Dermis microvascular lymphatic vessel endothelial cell (primary cell): ENCODE data around the gene SPAG16. TPM values are rescaled to one million over a fixed set of nuclear protein-coding genes. Genes with fewer than 3 reads are reported as not detected.
"Not testable (repeated sequence)": the region's sequence is repeated elsewhere in the genome, so short reads cannot be mapped to it uniquely, and the experiment has no call there.

ENCODE experiments used
- DNase-seq, 2 donors: peaks; one replicate each; pipeline versions ENCODE4 v3.0.0 to v3.0.0-alpha.2; 2010; ENCODE audit warnings: low read depth in 2 of 2
- total RNA-seq: library from RNA; depleted of rRNA; stranded (reverse); fragments of >200 nt; gene quantifications from 2 replicates; pipeline ENCODE4 v1.2.1, GENCODE V29; 2014

The SPAG16 gene
- total RNA-seq, 1 donor from 2014 or later: 11.0 TPM

GRCh38 chr2:213545481-213545880 is 261.2 kb downstream of the SPAG16 start:
- DNase-seq: no peak

DNA sequence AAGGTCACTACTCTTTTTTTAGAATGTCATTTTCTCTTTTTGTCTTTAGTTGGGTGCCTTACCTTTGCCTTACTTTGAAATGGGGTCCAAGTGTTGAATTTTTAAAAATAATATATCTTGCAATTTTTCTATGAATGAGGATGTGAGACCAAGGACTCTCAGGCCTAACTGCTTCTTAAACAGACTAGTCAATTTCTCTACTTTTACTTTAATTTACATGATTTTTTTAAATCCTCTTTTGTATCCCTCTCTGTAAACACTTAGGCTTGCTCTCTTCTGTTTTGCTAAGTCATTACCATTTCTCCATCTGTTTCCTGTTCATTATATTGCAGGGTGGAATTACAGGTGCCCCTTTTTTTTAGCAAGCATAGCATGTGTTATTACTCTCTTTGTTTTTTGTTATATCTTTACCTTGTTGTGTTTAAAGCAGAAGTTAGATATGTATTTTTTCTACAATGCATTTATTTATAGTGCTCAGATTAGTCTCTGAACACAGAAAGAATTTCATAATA is 261.8 kb downstream of the SPAG16 start:
- DNase-seq: no peak

- DNase-seq: no peak
Measured at GRCh38 chr2:213551526-213551925, 267.3 kb downstream of the SPAG16 start.

DNA sequence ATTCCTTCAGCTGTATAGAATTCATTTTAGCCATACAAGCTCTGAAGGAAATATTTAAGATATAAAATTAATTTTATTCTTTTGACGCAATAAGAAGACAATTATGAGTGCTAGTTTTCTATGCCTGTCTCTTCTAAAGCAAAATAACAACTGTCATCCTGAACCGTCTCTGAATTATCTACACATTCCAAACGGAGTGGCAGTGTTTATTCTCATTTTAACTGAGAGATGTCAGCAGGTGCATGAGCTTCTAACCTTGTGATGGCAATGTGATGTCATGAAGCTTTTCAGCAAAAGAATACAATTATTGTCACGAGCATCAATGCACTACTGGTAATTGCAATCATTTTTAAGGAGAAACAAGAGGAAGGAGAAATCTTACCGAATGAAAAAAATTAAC is 274.8 kb downstream of the SPAG16 start:
- no peak for DNase-seq

DNA sequence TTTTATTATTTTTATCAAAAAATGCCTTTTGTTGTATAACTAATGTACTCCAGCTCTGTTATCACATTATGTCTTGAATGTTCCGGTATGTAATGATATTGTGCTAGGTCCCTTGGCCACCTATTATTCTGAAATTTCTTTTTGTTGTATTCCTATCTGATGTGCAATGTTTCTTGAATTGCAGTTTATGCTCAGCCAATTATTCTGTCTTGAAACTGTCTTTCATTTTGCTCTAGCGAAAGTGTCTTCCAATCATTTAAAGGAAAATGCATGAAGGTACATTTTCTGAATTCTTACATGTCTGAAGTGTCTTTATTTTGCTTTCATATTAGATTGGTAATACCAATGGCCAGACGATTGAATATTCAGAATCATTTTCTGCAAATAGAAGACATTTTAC is 277.5 kb downstream of the SPAG16 start:
- DNase-seq: no peak

DNA sequence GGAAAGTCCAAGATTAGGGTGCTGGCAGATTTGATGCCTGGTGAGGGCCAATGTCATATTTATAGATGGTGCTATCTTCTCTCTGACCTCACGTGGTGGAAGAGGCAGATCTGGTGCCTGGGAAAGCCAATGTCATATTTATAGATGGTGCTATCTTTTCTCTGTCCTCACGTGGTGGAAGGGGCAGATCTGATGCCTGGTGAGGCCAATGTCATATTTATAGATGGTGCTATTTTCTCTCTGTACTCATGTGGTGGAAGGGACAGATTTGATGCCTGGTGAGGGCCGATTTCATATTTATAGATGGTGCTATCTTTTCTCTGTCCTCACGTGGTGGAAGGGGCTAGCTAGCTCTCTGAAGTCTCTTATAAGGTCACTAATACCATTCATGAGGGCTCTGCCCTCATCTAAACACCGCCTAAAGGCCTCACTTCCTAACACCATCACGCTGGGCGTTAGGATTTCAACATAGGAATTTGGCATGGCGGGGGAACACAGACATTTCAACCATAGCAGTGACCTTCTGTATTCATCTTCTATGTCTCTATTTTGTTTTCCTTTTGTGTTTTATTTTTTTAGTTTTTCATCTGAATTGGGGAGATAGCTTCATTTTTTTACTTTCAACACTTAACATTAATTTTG is 278.4 kb downstream of the SPAG16 start:
- no peak for DNase-seq

GRCh38 chr2:213566846-213567245 is 282.6 kb downstream of the SPAG16 start:
- DNase-seq: no peak

- DNase-seq: no peak
Measured at GRCh38 chr2:213609570-213610170, 325.4 kb downstream of the SPAG16 start.

DNA sequence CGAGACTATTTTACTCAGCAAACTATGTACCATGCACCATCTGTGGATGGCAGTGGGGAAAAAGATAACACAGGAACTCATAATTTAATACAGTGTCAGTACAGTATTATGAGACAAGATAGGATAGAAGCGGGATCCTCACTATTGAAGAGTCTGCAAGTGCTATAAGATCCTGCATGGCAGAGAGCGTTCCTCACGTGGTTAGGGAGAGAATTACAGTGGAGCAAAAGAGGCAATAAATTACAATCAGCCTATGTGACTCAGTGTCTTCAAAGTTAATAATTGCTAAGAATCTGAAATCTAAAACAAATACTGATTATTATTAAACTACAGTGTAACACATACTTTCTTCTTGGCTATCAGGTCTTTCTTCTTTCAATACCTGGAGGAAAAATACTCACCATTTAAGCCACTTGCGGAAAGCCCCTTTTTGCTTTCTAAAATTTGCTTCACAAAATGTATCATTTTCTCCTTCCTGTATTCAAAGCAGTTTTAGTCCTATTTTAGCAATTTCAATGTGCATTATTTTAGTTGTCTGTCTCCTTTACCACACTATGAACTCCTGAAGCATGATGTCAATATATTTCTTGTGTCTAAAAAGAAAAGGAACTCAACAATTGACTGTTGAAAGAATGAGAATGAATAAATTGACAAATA is 342.9 kb downstream of the SPAG16 start:
- no peak for DNase-seq

DNA sequence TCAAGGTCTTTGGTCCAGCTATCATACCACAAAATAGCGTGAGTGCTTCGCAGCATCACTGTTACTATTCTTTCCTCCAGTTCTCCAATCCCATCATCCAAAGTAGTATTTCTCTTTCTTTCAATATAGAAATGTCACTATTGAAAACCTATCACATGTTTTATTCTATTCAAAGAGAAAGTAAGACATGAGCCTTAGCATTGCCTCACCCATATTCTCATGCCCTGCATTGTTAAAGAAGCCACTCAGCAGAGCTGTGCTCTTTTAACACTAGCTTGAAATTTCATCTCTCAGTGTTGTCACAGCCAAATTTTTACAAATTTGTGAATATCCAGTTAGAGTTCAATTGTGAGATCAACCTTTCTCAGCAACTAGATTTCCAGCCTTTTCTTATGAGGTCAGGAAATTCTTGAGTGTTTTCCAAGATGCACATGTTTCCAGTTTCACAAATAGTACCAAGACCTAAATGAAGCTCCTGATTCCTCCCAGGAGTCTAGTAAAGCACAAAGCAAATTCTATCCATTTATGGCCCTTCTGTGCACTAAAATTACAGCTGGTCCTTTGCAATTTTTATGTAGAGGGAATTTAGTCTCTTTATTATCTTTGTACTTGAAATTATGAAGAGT is 343.7 kb downstream of the SPAG16 start:
- no peak for DNase-seq

- no peak for DNase-seq
Measured at GRCh38 chr2:213640738-213641425, 356.6 kb downstream of the SPAG16 start.

DNA sequence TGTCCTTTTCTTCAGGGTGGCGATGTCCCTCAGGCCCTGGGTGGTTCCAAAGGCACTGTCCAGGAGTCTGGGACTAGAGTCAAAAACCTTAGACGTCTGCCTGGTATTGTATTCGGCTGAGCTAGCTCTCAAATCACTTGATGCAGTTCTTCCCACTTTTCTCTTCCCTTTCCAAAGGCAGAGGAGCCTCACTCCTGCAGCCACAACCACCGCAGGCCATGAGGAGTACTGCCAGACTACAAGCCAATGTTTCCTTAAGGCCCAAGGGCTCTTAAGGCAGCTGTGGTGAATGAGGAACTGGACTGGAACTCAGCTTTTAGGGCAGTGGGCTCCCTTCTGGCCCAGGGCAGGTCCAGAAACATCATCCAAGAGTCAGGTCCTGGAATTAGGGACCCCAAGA is 360.7 kb downstream of the SPAG16 start:
- no peak for DNase-seq

DNA sequence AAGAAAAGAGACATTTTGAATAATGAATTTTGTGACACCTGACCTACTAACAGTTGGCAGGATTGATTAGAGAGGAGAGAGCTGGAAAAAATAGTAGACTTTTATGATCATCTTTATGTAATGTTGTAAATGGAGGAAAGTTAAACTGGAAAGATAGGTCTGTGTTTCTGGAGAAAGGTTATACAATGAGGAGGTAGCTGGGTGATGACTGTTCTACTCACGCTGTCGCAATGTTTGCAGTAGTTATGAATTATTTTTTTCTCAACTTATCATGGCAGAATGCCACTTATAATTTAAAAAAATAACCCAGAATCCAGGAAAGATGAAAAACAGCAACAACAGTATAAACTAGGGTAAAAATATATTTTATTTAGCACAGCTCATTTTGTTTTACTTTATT is 364.9 kb downstream of the SPAG16 start:
- no peak for DNase-seq

GRCh38 chr2:213664817-213665216 is 380.6 kb downstream of the SPAG16 start:
- no peak for DNase-seq

- no peak for DNase-seq
Measured at GRCh38 chr2:213669657-213670056, 385.4 kb downstream of the SPAG16 start.

GRCh38 chr2:213678437-213679218 is 394.4 kb downstream of the SPAG16 start:
- no peak for DNase-seq

DNA sequence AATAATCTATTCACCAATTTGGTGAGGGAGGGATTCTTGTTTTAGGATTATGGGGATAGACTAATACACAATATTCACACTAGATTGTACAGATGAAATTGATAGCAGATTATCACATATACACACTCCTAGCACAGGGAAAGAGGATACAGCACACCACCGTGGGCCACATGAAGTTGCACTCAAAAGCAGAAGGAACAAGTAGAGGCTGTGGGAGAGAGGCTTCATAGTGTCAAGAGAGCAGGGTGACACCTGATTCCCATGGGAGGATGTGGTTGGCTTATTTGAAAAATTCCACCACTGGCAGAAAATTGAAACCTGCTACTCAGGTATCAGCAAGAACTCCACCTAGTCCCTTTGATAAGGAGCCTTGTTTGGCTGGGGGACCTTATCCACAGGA is 395.6 kb downstream of the SPAG16 start:
- DNase-seq: no peak

DNA sequence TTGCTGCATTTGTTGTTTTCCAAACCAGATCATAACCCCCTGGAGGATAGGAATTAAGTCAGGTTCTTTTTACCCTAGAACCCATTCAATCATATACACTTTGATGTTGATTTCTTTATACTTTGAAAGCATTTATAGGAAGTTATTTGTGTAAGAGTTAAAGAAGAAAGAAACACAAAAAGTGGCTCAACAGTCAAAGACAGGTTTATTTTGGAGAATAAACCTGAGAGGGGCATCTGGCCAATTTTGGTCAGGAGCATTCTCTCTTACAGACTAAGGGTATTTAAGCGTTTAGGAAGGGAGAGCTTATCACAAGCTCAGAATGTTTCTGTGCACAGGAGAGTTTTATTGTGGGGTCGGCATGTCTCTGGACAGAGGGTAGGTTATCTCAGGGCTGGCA is 398.0 kb downstream of the SPAG16 start:
- DNase-seq: no peak

- DNase-seq: no peak
Measured at GRCh38 chr2:213688133-213688532, 403.9 kb downstream of the SPAG16 start.

- DNase-seq: not testable (repeated sequence)
Measured at GRCh38 chr2:213688825-213689224, 404.6 kb downstream of the SPAG16 start.

DNA sequence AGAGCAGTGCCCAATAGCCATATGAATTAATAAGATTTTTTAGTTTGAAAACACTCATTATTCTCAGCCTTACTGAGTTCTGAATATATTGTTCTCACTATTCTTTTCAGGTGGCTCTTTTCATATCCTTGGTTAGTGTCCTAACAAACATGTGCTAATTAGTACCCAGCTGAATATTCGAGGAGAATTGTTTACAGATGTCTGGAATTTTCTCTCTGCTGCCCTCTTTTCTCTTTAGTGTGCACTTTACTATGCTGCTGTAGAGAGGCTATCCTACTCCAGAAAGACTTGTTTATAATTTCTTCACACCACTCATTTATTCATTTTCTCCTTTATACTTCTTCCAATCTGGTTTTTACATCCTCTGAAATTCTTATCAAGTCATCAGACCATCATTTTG is 405.3 kb downstream of the SPAG16 start:
- no peak for DNase-seq
